Measurements from ENCODE around the gene ZNF423.

- TF ChIP-seq ZNF384 (IDR thresholded peaks at IDR 0.05) (no peak), SUZ12 (IDR thresholded peaks at IDR 0.05) (no peak), TARDBP (IDR thresholded peaks at IDR 0.05) (no peak), FOXM1 (IDR thresholded peaks at IDR 0.05; ENCODE audit: borderline replicate concordance) (no peak)
Measured at GRCh38 chr16:49567950-49568349, 288.0 kb downstream of the ZNF423 start.
